Middle frontal gyrus (tissue), 1 donor: ENCODE data around the gene PDCD1.
"Not testable (repeated sequence)": the region's sequence is repeated elsewhere in the genome, so short reads cannot be mapped to it uniquely, and the experiment has no call there.

Experiments
- DNase-seq: peaks from one replicate; pipeline ENCODE4 v3.0.0-alpha.2; 2015; ENCODE audit warnings: low spot score; ENCODE audit errors: extremely low spot score

Gene PDCD1

DNA sequence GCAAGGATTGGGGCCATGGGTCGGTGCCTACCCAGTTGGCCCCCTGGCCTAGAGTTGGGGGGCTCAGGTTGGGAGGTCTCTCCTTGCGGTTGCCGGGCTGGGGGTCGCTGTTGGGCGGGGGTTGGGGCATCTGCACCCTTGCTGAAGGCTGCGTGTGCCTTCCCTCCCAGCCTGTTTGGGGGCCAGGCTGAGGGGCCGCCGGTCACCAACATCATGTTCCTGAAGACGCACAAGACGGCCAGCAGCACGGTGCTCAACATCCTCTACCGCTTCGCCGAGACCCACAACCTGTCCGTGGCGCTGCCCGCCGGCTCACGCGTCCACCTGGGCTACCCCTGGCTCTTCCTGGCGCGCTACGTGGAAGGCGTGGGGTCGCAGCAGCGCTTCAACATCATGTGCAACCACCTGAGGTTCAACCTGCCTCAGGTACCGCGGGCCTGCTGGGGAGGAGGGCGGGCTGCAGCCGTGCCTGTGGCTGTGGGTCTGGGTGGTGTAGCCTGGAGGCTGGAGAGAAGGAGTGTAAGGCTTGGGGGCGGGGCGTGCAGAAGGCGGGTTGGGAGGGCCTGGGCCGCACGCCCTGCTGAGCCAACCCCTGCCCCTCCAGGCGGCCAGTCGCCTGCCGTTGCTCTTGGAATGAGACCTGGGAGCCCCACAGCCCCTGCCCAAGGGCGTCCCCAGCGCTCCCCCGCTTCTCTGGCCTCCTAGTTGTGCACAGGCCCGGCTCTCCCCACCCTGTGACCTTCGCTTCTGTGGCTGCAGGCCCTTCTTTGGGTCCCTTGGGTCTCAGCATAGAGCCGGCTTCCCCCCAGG, 56.9 kb downstream of the PDCD1 start:
- DNase-seq, result no peak

DNA sequence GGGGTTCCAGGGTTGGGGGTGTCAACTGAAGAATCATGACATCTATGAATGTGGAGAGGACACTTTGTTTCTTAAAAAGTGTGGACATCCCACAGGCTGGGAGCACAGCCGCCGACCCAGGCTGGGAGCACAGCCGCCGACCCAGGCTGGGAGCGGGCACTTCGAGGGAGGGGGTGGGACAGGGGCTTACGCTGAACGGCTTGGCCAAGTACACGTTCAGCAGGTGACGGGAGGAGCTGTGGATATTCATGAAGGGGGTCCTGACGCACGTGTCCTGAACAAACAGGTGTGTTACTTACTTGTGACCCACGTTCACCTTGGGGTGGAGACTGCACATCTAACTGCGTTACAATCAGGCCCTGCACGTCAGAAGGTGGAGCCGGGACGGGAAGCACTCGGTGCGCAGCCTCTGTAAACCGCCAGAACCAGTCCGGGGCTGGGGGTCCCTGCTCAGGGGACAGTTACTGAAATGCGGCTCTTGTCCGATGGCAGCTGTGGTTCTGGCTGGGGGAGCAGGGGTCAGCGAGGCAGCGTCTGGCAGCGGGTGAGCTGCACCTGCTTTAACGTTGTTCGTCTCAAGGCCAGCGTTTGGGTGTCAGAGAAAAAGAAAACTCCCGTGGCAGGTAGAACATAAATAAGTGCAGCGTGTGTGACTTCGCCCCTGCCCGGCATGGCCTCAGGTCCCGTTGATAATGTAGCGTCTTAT, 58.3 kb downstream of the PDCD1 start:
- DNase-seq, result not testable (repeated sequence)
